HL-60/S4 treated with phorbol 12-myristate 13-acetate at 8.2 ng/mL for 4 days and 3 days (cell line): ENCODE measurements around the gene CHST9.
"Not testable (repeated sequence)": the region's sequence is repeated elsewhere in the genome, so short reads cannot be mapped to it uniquely, and the experiment has no call there.

ENCODE experiments used
- in situ Hi-C: fragments of 300-500 bp; cut with MboI; formaldehyde crosslinking; loops from 2 replicates; pipeline ENCODE4 v1.15.0; 2022; ENCODE audit warnings: low sequenced_read_pairs

CHST9 gene

GRCh38 chr18:27175245-27175644, 9.9 kb downstream of the CHST9 start:
- in situ Hi-C loops: no loop called here

- in situ Hi-C loops: no loop called here
These were observed 13.1 kb downstream of the CHST9 start for GRCh38 chr18:27171993-27172392.

- in situ Hi-C loops: no loop called here
These were observed 19.7 kb downstream of the CHST9 start for GRCh38 chr18:27165412-27165811.

- in situ Hi-C loops: no loop called here
These were observed 20.2 kb downstream of the CHST9 start for GRCh38 chr18:27164905-27165304.

GRCh38 chr18:27163197-27163716, 21.9 kb downstream of the CHST9 start:
- in situ Hi-C loops: not testable (repeated sequence)

GRCh38 chr18:27149240-27149639, 35.9 kb downstream of the CHST9 start:
- in situ Hi-C loops: not testable (repeated sequence)

- in situ Hi-C loops: no loop called here
These were observed 40.4 kb downstream of the CHST9 start for GRCh38 chr18:27144672-27145071.

GRCh38 chr18:27143580-27144287, 41.4 kb downstream of the CHST9 start:
- in situ Hi-C loops: no loop called here

GRCh38 chr18:27142891-27143290, 42.2 kb downstream of the CHST9 start:
- in situ Hi-C loops: no loop called here

GRCh38 chr18:27141876-27142275, 43.2 kb downstream of the CHST9 start:
- in situ Hi-C loops: no loop called here

- in situ Hi-C loops: no loop called here
These were observed 47.0 kb downstream of the CHST9 start for GRCh38 chr18:27138079-27138478.

GRCh38 chr18:27136208-27136535, 48.9 kb downstream of the CHST9 start:
- in situ Hi-C loops: no loop called here

GRCh38 chr18:27135504-27136207, 49.5 kb downstream of the CHST9 start:
- in situ Hi-C loops: no loop called here

GRCh38 chr18:27130065-27130630, 55.0 kb downstream of the CHST9 start:
- in situ Hi-C loops: no loop called here

GRCh38 chr18:27124196-27124595, 60.9 kb downstream of the CHST9 start:
- in situ Hi-C loops: no loop called here

- in situ Hi-C loops: no loop called here
These were observed 64.0 kb downstream of the CHST9 start for GRCh38 chr18:27121108-27121507.

- in situ Hi-C loops: no loop called here
These were observed 64.9 kb downstream of the CHST9 start for GRCh38 chr18:27120246-27120645.

GRCh38 chr18:27118973-27119372, 66.1 kb downstream of the CHST9 start:
- in situ Hi-C loops: no loop called here

- in situ Hi-C loops: no loop called here
These were observed 70.3 kb downstream of the CHST9 start for GRCh38 chr18:27114842-27115241.

- in situ Hi-C loops: no loop called here
These were observed 71.8 kb downstream of the CHST9 start for GRCh38 chr18:27113358-27113757.

GRCh38 chr18:27110319-27110718, 74.8 kb downstream of the CHST9 start:
- in situ Hi-C loops: no loop called here

GRCh38 chr18:27109451-27109850, 75.7 kb downstream of the CHST9 start:
- in situ Hi-C loops: no loop called here
